Stimulated activated CD8-positive, alpha-beta memory T cell treated with anti-CD3 and anti-CD28 coated beads, Interleukin-15, amount 100 ng/mL, for 48 hours (primary cell): ENCODE measurements around the gene SFSWAP.

Source experiments
- DNase-seq, 2 donors: peaks; one replicate each; pipeline ENCODE4 v3.0.0-alpha.2; 2020; ENCODE audit warnings: low read depth in 2 of 2

Gene SFSWAP

GRCh38 chr12:131815131-131815530 lies 104.2 kb downstream of the SFSWAP start:
- DNase-seq: no peak

- no peak for DNase-seq
Observed at GRCh38 chr12:131816495-131816894, 105.6 kb downstream of the SFSWAP start.

GRCh38 chr12:131817241-131817640 lies 106.4 kb downstream of the SFSWAP start:
- no peak for DNase-seq

GRCh38 chr12:131818821-131819585 lies 108.1 kb downstream of the SFSWAP start:
- DNase-seq: no peak

- DNase-seq: no peak
Observed at GRCh38 chr12:131824450-131824849, 113.6 kb downstream of the SFSWAP start.

- no peak for DNase-seq
Observed at GRCh38 chr12:131825146-131825892, 114.4 kb downstream of the SFSWAP start.

GRCh38 chr12:131826097-131826928 lies 115.4 kb downstream of the SFSWAP start:
- no peak for DNase-seq

- DNase-seq: no peak
Observed at GRCh38 chr12:131827961-131828534, 117.2 kb downstream of the SFSWAP start, which contains the start of gene MMP17. Gene MMP17, plus strand, starts transcription at chr12:131828393. Its CDS starts 102 bp downstream, at chr12:131828495.

- DNase-seq: no peak
Observed at GRCh38 chr12:131828671-131829355, 117.9 kb downstream of the SFSWAP start.

GRCh38 chr12:131829356-131829747 lies 118.5 kb downstream of the SFSWAP start:
- DNase-seq: no peak

- DNase-seq: no peak
Observed at GRCh38 chr12:131829791-131830334, 119.0 kb downstream of the SFSWAP start.

GRCh38 chr12:131830335-131830913 lies 119.5 kb downstream of the SFSWAP start:
- DNase-seq: no peak

GRCh38 chr12:131830914-131831571 lies 120.2 kb downstream of the SFSWAP start:
- no peak for DNase-seq

GRCh38 chr12:131831635-131832041 lies 120.7 kb downstream of the SFSWAP start:
- no peak for DNase-seq

- no peak for DNase-seq
Observed at GRCh38 chr12:131832321-131833231, 121.7 kb downstream of the SFSWAP start.

GRCh38 chr12:131833288-131833895 lies 122.5 kb downstream of the SFSWAP start:
- DNase-seq: no peak

GRCh38 chr12:131833896-131834641 lies 123.2 kb downstream of the SFSWAP start:
- no peak for DNase-seq
